AG04450 (cell line): ENCODE measurements around the gene CFAP57. TPM values are rescaled to one million over a fixed set of nuclear protein-coding genes. Genes with fewer than 3 reads are reported as not detected.

Experiments
- CTCF ChIA-PET: fragments of 300-600, 350-600 bp; formaldehyde crosslinking; extraction: SDS; loops from one replicate; lab custom pipeline; 2022; ENCODE audit warnings: antibody characterized with exemption, inconsistent platforms; lab: Charles Lee
- POLR2A ChIA-PET: fragments of 350-600 bp; formaldehyde crosslinking; extraction: SDS; loops from one replicate; lab custom pipeline; 2021; ENCODE audit warnings: antibody characterized with exemption, inconsistent platforms; lab: Yijun Ruan, JAX
- DNase-seq: peaks from one replicate; pipeline ENCODE4 v3.0.0-alpha.2; 2011; ENCODE audit warnings: low read depth, low spot score
- H3K27ac ChIP-seq: one replicate; pipeline ENCODE4 v1.5.1; 2012; ENCODE audit warnings: low read depth, low read length, control low read depth
- H3K27me3 ChIP-seq: one replicate; pipeline ENCODE4 v1.6.0; 2012; ENCODE audit warnings: low read length; ENCODE audit not compliant: control insufficient read depth, insufficient read depth
- H3K4me3 ChIP-seq: 2 replicates; pipeline ENCODE4 v1.5.1; 2011; ENCODE audit warnings: mild to moderate bottlenecking, low read depth, low read length, control low read depth
- H3K9me3 ChIP-seq: 2 replicates; pipeline ENCODE4 v1.5.1; 2012; ENCODE audit warnings: low read length; ENCODE audit not compliant: control insufficient read depth, insufficient read depth
- polyA plus RNA-seq: library from polyadenylated mRNA; depleted of rRNA; stranded (reverse); fragments of >200 nt; gene quantifications from 2 replicates; pipeline ENCODE4 v1.2.3, GENCODE V29; 2011
- TF ChIP-seq, protein P1 (sequence below): IDR thresholded peaks from 2 replicates; pipeline ENCODE4 v1.5.1; 2011; ENCODE audit warnings: low read depth, low read length, control low read depth, inconsistent platforms

The CFAP57 gene
- polyA plus RNA-seq, 1 experiment = 0.58 TPM

DNA sequence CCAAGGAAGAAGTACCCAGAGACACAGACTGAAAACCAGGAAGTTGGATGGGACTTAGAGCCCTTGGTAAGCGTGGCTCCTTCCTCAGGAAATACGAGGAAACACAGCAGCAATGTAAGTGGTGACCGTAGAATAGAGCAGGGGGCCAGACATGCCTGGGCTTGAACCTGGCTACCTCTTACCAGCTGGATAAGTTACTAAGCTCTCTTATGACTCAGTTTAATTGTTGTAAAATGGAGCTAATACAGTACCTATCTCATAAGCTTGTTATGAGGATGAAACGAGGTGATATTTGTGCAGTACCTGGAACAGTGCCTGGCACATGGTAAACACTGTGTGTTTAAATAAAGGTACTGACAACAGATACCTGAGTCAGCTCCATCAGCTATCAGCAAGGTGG is 19.3 kb upstream of the CFAP57 start:
- Histone ChIP-seq H3K27me3 (peaks cover 23% of the 10 kb centered on the region), H3K27ac (no peak overlapping the region), H3K4me3 (no peak overlapping the region), H3K9me3 (no peaks in the 10 kb centered on the region)
- TF ChIP-seq, protein P1, sequence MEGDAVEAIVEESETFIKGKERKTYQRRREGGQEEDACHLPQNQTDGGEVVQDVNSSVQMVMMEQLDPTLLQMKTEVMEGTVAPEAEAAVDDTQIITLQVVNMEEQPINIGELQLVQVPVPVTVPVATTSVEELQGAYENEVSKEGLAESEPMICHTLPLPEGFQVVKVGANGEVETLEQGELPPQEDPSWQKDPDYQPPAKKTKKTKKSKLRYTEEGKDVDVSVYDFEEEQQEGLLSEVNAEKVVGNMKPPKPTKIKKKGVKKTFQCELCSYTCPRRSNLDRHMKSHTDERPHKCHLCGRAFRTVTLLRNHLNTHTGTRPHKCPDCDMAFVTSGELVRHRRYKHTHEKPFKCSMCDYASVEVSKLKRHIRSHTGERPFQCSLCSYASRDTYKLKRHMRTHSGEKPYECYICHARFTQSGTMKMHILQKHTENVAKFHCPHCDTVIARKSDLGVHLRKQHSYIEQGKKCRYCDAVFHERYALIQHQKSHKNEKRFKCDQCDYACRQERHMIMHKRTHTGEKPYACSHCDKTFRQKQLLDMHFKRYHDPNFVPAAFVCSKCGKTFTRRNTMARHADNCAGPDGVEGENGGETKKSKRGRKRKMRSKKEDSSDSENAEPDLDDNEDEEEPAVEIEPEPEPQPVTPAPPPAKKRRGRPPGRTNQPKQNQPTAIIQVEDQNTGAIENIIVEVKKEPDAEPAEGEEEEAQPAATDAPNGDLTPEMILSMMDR = no peak
- ChIA-PET POLR2A (no interaction called here), CTCF (no interaction called here)
- no peak for DNase-seq

DNA sequence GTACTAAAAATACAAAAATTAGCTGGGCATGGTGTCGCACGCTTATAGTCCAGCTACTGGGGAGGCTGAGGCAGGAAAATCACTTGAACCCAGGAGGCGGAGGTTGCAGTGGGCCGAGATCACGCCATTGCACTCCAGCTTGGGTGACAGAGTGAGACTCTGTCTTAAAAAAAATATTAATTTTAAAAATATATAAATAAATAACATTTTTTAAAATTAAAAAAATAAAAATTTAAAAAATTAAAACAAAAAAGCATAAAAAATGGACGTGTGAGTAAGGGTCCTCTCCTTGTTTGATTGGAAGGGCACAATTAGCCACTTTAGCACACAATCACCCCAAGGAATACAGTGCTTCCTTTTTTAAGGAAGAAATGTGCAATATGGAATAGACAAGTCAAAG is 18.7 kb upstream of the CFAP57 start:
- Histone ChIP-seq H3K4me3 (no peak overlapping the region), H3K9me3 (no peaks in the 10 kb centered on the region), H3K27ac (no peak overlapping the region), H3K27me3 (peaks cover 19% of the 10 kb centered on the region)
- TF ChIP-seq, protein P1 = no peak
- CTCF ChIA-PET = no interaction called here
- no peak for DNase-seq
- POLR2A ChIA-PET = no interaction called here

DNA sequence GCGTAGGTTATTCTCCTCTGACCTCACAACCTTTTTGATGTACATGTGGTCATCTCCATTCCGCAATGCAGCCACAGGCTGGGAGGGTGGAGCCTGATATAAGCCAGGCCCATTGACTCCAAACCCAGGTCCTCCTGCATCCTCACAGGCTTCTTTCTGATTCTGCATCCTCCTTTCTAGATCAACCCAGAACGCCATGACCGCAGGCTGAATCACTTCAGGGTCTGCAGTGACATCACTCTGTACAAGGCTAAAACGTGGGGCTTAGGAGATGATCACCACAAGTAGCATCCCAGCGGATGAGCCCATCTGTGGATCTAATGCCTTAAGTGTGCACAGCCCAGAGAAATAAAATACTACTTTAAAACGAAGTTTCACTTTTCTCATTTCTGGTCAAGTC is 16.1 kb upstream of the CFAP57 start:
- ChIA-PET CTCF (no interaction called here), POLR2A (no interaction called here)
- Histone ChIP-seq H3K27ac (no peak overlapping the region), H3K9me3 (no peaks in the 10 kb centered on the region), H3K4me3 (no peak overlapping the region), H3K27me3 (peaks cover 13% of the 10 kb centered on the region)
- TF ChIP-seq, protein P1 = no peak
- DNase-seq = no peak

DNA sequence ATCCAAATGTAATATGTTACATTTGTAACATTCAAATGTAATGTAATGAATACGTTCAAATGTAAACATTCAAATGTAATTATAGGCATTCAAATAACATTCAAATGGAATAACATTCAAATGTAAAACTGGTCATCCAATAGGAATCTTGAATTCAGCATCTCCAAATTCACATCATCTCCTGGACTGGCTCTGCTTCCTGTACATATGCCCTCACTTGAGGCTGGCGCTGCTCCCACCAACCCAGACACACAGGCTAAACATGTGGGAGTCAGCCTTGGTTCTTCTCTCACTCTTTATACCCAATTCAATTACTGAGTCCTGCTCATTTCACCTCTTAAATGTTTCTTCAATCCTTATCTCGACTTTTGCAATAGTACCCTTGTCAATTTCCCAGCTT is 7.0 kb upstream of the CFAP57 start:
- no peak overlapping the region for H3K27ac ChIP-seq
- H3K4me3 ChIP-seq = no peak overlapping the region
- CTCF ChIA-PET = no interaction called here
- H3K27me3 ChIP-seq = no peaks in the 10 kb centered on the region
- POLR2A ChIA-PET = no interaction called here
- no peak for DNase-seq
- H3K9me3 ChIP-seq = no peaks in the 10 kb centered on the region
- TF ChIP-seq, protein P1 = no peak

DNA sequence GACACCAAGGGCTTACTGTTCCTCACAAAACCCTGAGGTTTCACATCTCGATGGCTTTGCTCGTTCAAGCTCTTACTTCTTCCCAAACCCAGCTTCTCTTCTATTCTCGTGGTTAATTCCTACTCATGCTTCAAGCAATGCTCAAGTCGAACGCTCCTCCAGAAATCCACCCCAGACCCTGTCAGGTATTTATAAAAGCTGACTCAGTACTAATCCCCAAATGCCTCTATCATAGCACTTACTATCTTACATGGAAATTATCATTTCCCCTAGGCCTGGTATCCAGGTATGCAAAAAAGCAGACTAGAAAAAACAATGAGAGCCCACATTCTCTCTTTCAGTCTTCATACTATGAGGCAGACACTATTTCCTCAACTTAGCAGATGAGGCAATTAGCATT is 6.4 kb upstream of the CFAP57 start:
- no peak overlapping the region for H3K4me3 ChIP-seq
- TF ChIP-seq, protein P1 = no peak
- no peak for DNase-seq
- ChIA-PET CTCF (no interaction called here), POLR2A (no interaction called here)
- no peaks in the 10 kb centered on the region for H3K27me3 ChIP-seq
- H3K27ac ChIP-seq = no peak overlapping the region
- no peaks in the 10 kb centered on the region for H3K9me3 ChIP-seq
